ENCODE measurements around the gene PLEK2.

The PLEK2 gene

GRCh38 chr14:67371247-67372148 lies 40.5 kb downstream of the PLEK2 start:
- Histone ChIP-seq H3K4me3 (ENCODE audit: low read depth in 1 of 2, low read length in 2 of 2) (no peak overlapping the region), H3K27me3 (ENCODE audit: control insufficient read depth in 1 of 2, insufficient read depth in 2 of 2, low read length in 2 of 2) (no peaks in the 10 kb centered on the region), H3K36me3 (ENCODE audit: insufficient read depth, low read length) (peaks cover 53% of the 10 kb centered on the region), H3K9me3 (ENCODE audit: low read length) (no peaks in the 10 kb centered on the region), H3K4me1 (ENCODE audit: insufficient read depth, low read length) (peaks cover 3% of the 10 kb centered on the region), H3K9ac (ENCODE audit: low read length) (no peak overlapping the region), H3K27ac (ENCODE audit: low read depth, low read length) (no peak overlapping the region)

- Histone ChIP-seq H3K27me3 (ENCODE audit: control insufficient read depth in 1 of 2, insufficient read depth in 2 of 2, low read length in 2 of 2) (no peaks in the 10 kb centered on the region), H3K36me3 (ENCODE audit: insufficient read depth, low read length) (peaks cover 54% of the 10 kb centered on the region), H3K4me3 (ENCODE audit: low read depth in 1 of 2, low read length in 2 of 2) (no peak overlapping the region), H3K27ac (ENCODE audit: low read depth, low read length) (no peak overlapping the region), H3K9ac (ENCODE audit: low read length) (no peak overlapping the region), H3K4me1 (ENCODE audit: insufficient read depth, low read length) (peaks cover 3% of the 10 kb centered on the region), H3K9me3 (ENCODE audit: low read length) (no peaks in the 10 kb centered on the region)
These were observed 41.1 kb downstream of the PLEK2 start for GRCh38 chr14:67370830-67371229.

GRCh38 chr14:67365476-67365875 lies 46.5 kb downstream of the PLEK2 start:
- peaks cover 28% of the 10 kb centered on the region for H3K4me1 ChIP-seq (ENCODE audit: insufficient read depth, low read length)
- H3K36me3 ChIP-seq (ENCODE audit: insufficient read depth, low read length): peaks cover 46% of the 10 kb centered on the region
- no peak overlapping the region for H3K9ac ChIP-seq (ENCODE audit: low read length)
- H3K27me3 ChIP-seq (ENCODE audit: control insufficient read depth in 1 of 2, insufficient read depth in 2 of 2, low read length in 2 of 2): no peaks in the 10 kb centered on the region
- no peak overlapping the region for H3K27ac ChIP-seq (ENCODE audit: low read depth, low read length)
- no peak overlapping the region for H3K4me3 ChIP-seq (ENCODE audit: low read depth in 1 of 2, low read length in 2 of 2)
- H3K9me3 ChIP-seq (ENCODE audit: low read length): no peaks in the 10 kb centered on the region

GRCh38 chr14:67360470-67361206 lies 51.3 kb downstream of the PLEK2 start:
- H3K9me3 ChIP-seq (ENCODE audit: low read length): no peaks in the 10 kb centered on the region
- peak overlapping the region; percentile 83 for H3K27ac ChIP-seq (ENCODE audit: low read depth, low read length)
- H3K4me3 ChIP-seq (ENCODE audit: low read depth in 1 of 2, low read length in 2 of 2): peak overlapping the region; percentile 69 to 98
- H3K27me3 ChIP-seq (ENCODE audit: control insufficient read depth in 1 of 2, insufficient read depth in 2 of 2, low read length in 2 of 2): no peaks in the 10 kb centered on the region
- H3K36me3 ChIP-seq (ENCODE audit: insufficient read depth, low read length): peaks cover 13% of the 10 kb centered on the region
- peaks cover 37% of the 10 kb centered on the region for H3K4me1 ChIP-seq (ENCODE audit: insufficient read depth, low read length)
- peak overlapping the region; percentile 89 for H3K9ac ChIP-seq (ENCODE audit: low read length)

- peaks cover 8% of the 10 kb centered on the region for H3K36me3 ChIP-seq (ENCODE audit: insufficient read depth, low read length)
- H3K27me3 ChIP-seq (ENCODE audit: control insufficient read depth in 1 of 2, insufficient read depth in 2 of 2, low read length in 2 of 2): no peaks in the 10 kb centered on the region
- peak within 1 kb of the TSS; percentile 83 for H3K27ac ChIP-seq (ENCODE audit: low read depth, low read length)
- peaks cover 37% of the 10 kb centered on the region for H3K4me1 ChIP-seq (ENCODE audit: insufficient read depth, low read length)
- peak within 1 kb of the TSS; percentile 89 for H3K9ac ChIP-seq (ENCODE audit: low read length)
- H3K4me3 ChIP-seq (ENCODE audit: low read depth in 1 of 2, low read length in 2 of 2): peak within 1 kb of the TSS; percentile 69 to 98
- no peaks in the 10 kb centered on the region for H3K9me3 ChIP-seq (ENCODE audit: low read length)
These were observed 52.0 kb downstream of the PLEK2 start, which contains the start of the genes ATP6V1D and EIF2S1 for GRCh38 chr14:67359775-67360469. TSS of gene ATP6V1D (minus strand) at chr14:67359804. CDS start at chr14:67359698, 106 bp downstream. TSS of gene EIF2S1 (plus strand) at chr14:67360328. CDS start at chr14:67364768, 4,440 bp downstream.

GRCh38 chr14:67358924-67359774 lies 52.8 kb downstream of the PLEK2 start:
- H3K9me3 ChIP-seq (ENCODE audit: low read length): no peaks in the 10 kb centered on the region
- peak overlapping the region; percentile 57 to 98 for H3K4me3 ChIP-seq (ENCODE audit: low read depth in 1 of 2, low read length in 2 of 2)
- H3K9ac ChIP-seq (ENCODE audit: low read length): peak overlapping the region; percentile 69
- peak overlapping the region; percentile 74 for H3K27ac ChIP-seq (ENCODE audit: low read depth, low read length)
- peaks cover 37% of the 10 kb centered on the region for H3K4me1 ChIP-seq (ENCODE audit: insufficient read depth, low read length)
- peaks cover 8% of the 10 kb centered on the region for H3K36me3 ChIP-seq (ENCODE audit: insufficient read depth, low read length)
- no peaks in the 10 kb centered on the region for H3K27me3 ChIP-seq (ENCODE audit: control insufficient read depth in 1 of 2, insufficient read depth in 2 of 2, low read length in 2 of 2)

- Histone ChIP-seq H3K27me3 (ENCODE audit: control insufficient read depth in 1 of 2, insufficient read depth in 2 of 2, low read length in 2 of 2) (no peaks in the 10 kb centered on the region), H3K27ac (ENCODE audit: low read depth, low read length) (no peak overlapping the region), H3K9ac (ENCODE audit: low read length) (no peak overlapping the region), H3K9me3 (ENCODE audit: low read length) (no peaks in the 10 kb centered on the region), H3K4me1 (ENCODE audit: insufficient read depth, low read length) (peaks cover 35% of the 10 kb centered on the region), H3K36me3 (ENCODE audit: insufficient read depth, low read length) (peaks cover 7% of the 10 kb centered on the region), H3K4me3 (ENCODE audit: low read depth in 1 of 2, low read length in 2 of 2) (no peak overlapping the region)
These were observed 54.0 kb downstream of the PLEK2 start for GRCh38 chr14:67357969-67358354.

- Histone ChIP-seq H3K9ac (ENCODE audit: low read length) (no peak overlapping the region), H3K4me1 (ENCODE audit: insufficient read depth, low read length) (peaks cover 29% of the 10 kb centered on the region), H3K9me3 (ENCODE audit: low read length) (no peaks in the 10 kb centered on the region), H3K27me3 (ENCODE audit: control insufficient read depth in 1 of 2, insufficient read depth in 2 of 2, low read length in 2 of 2) (no peaks in the 10 kb centered on the region), H3K36me3 (ENCODE audit: insufficient read depth, low read length) (peaks cover 4% of the 10 kb centered on the region), H3K27ac (ENCODE audit: low read depth, low read length) (no peak overlapping the region), H3K4me3 (ENCODE audit: low read depth in 1 of 2, low read length in 2 of 2) (no peak overlapping the region)
These were observed 54.6 kb downstream of the PLEK2 start for GRCh38 chr14:67357186-67357968.

- Histone ChIP-seq H3K27ac (ENCODE audit: low read depth, low read length) (no peak overlapping the region), H3K4me1 (ENCODE audit: insufficient read depth, low read length) (no peaks in the 10 kb centered on the region), H3K36me3 (ENCODE audit: insufficient read depth, low read length) (peaks cover 40% of the 10 kb centered on the region)
These were observed 59.9 kb downstream of the PLEK2 start for GRCh38 chr14:67352055-67352454.

GRCh38 chr14:67345583-67345982 lies 66.4 kb downstream of the PLEK2 start:
- Histone ChIP-seq H3K4me3 (ENCODE audit: low read depth in 1 of 2, low read length in 2 of 2) (no peak overlapping the region), H3K9me3 (ENCODE audit: low read length) (no peaks in the 10 kb centered on the region), H3K4me1 (ENCODE audit: insufficient read depth, low read length) (no peaks in the 10 kb centered on the region), H3K27ac (ENCODE audit: low read depth, low read length) (no peak overlapping the region), H3K9ac (ENCODE audit: low read length) (no peak overlapping the region), H3K27me3 (ENCODE audit: control insufficient read depth in 1 of 2, insufficient read depth in 2 of 2, low read length in 2 of 2) (no peaks in the 10 kb centered on the region), H3K36me3 (ENCODE audit: insufficient read depth, low read length) (peaks cover 61% of the 10 kb centered on the region)

More at GRCh38 chr14:67352055-67352454, 59.9 kb downstream of the PLEK2 start:
- H3K9ac ChIP-seq (ENCODE audit: low read length): no peak overlapping the region
- no peaks in the 10 kb centered on the region for H3K27me3 ChIP-seq (ENCODE audit: control insufficient read depth in 1 of 2, insufficient read depth in 2 of 2, low read length in 2 of 2)
- no peak overlapping the region for H3K4me3 ChIP-seq (ENCODE audit: low read depth in 1 of 2, low read length in 2 of 2)
- no peaks in the 10 kb centered on the region for H3K9me3 ChIP-seq (ENCODE audit: low read length)
